ENCODE measurements around the gene GNL3L.
"Not testable (repeated sequence)": the region's sequence is repeated elsewhere in the genome, so short reads cannot be mapped to it uniquely, and the experiment has no call there.

GNL3L gene

DNA sequence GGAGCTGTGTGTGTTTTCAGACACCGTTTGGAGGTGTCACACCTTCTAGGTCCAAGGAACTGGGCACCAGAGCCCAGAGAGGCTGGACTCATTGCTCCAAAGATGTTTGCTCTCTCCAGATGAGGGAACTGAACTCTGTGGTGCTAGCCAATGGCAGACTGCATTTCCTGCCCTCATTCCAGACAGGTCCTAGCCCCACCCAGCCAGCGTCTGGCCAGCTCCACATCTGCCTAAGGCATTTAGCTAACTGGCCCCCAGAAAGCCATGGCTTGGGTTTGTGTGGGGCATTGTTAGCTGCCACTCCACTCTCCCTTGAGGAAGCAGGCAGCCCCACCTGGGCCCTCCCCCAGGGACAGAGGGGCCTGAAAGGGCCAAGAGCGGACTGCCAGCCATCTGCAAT is 45.4 kb upstream of the GNL3L start:
- H3K4me1 ChIP-seq (ENCODE audit: control insufficient read depth, low read length), result peaks cover 7% of the 10 kb centered on the region
- H3K27me3 ChIP-seq (ENCODE audit: control insufficient read depth, low read length), result no peaks in the 10 kb centered on the region
- H3K79me2 ChIP-seq (ENCODE audit: control insufficient read depth, low read length), result no peaks in the 10 kb centered on the region
- TF ChIP-seq EZH2phosphoT487 (IDR thresholded peaks at IDR 0.05; ENCODE audit: borderline replicate concordance, low read length), result no peak
- no peak for TF ChIP-seq CTCF (IDR thresholded peaks at IDR 0.05; ENCODE audit: low read depth, low read length, poor library complexity, severe bottlenecking)
- no peak overlapping the region for H3K4me2 ChIP-seq (ENCODE audit: low read length)
- no peak overlapping the region for H3K27ac ChIP-seq (ENCODE audit: low read depth, low read length)
- H3K9me2 ChIP-seq (replicated peaks; ENCODE audit: control insufficient read depth, low read length), result no peaks in the 10 kb centered on the region
- H3K36me3 ChIP-seq (ENCODE audit: control insufficient read depth, low read length), result no peaks in the 10 kb centered on the region
- no peaks in the 10 kb centered on the region for H3F3A ChIP-seq (ENCODE audit: control insufficient read depth, insufficient read depth)
- H3K4me3 ChIP-seq (ENCODE audit: low read length), result no peak overlapping the region
- no peaks in the 10 kb centered on the region for H4K20me1 ChIP-seq (ENCODE audit: control insufficient read depth, insufficient read depth, low read depth, low read length)
- no peaks in the 10 kb centered on the region for H3K9me3 ChIP-seq (ENCODE audit: control insufficient read depth, insufficient read depth, low read length)

DNA sequence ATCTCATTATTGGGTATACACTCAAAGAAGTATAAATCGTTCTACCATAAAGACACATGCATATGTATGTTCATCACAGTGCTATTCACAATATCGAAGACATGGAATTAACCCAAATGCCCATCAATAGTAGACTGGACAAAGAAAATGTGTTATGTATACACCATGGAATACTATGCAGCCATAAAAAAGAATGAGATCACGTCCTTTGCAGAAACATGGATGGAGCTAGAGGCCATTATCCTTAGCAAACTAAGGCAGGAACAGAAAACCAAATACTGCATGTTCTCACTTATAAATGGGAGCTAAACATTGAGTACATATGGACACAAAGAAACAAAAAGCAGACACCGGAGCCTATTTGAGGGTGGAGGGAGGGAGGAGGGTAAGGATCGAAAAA is 40.2 kb upstream of the GNL3L start:
- not testable (repeated sequence) for H3F3A ChIP-seq (ENCODE audit: control insufficient read depth, insufficient read depth); H4K20me1 ChIP-seq (ENCODE audit: control insufficient read depth, insufficient read depth, low read depth, low read length); H3K4me1 ChIP-seq (ENCODE audit: control insufficient read depth, low read length); H3K27ac ChIP-seq (ENCODE audit: low read depth, low read length); H3K9me3 ChIP-seq (ENCODE audit: control insufficient read depth, insufficient read depth, low read length); H3K79me2 ChIP-seq (ENCODE audit: control insufficient read depth, low read length); H3K27me3 ChIP-seq (ENCODE audit: control insufficient read depth, low read length); H3K9me2 ChIP-seq (replicated peaks; ENCODE audit: control insufficient read depth, low read length); H3K4me3 ChIP-seq (ENCODE audit: low read length); H3K36me3 ChIP-seq (ENCODE audit: control insufficient read depth, low read length); H3K4me2 ChIP-seq (ENCODE audit: low read length)

- H3F3A ChIP-seq (ENCODE audit: control insufficient read depth, insufficient read depth), result no peaks in the 10 kb centered on the region
- H3K4me2 ChIP-seq (ENCODE audit: low read length), result no peak overlapping the region
- H3K9me3 ChIP-seq (ENCODE audit: control insufficient read depth, insufficient read depth, low read length), result no peaks in the 10 kb centered on the region
- H3K4me1 ChIP-seq (ENCODE audit: control insufficient read depth, low read length), result no peaks in the 10 kb centered on the region
- no peak for TF ChIP-seq CTCF (IDR thresholded peaks at IDR 0.05; ENCODE audit: low read depth, low read length, poor library complexity, severe bottlenecking)
- no peak for TF ChIP-seq EZH2phosphoT487 (IDR thresholded peaks at IDR 0.05; ENCODE audit: borderline replicate concordance, low read length)
- no peaks in the 10 kb centered on the region for H3K9me2 ChIP-seq (replicated peaks; ENCODE audit: control insufficient read depth, low read length)
- no peak overlapping the region for H3K4me3 ChIP-seq (ENCODE audit: low read length)
- H3K27me3 ChIP-seq (ENCODE audit: control insufficient read depth, low read length), result peaks cover 10% of the 10 kb centered on the region
- H3K79me2 ChIP-seq (ENCODE audit: control insufficient read depth, low read length), result no peaks in the 10 kb centered on the region
- H3K27ac ChIP-seq (ENCODE audit: low read depth, low read length), result no peak overlapping the region
- H4K20me1 ChIP-seq (ENCODE audit: control insufficient read depth, insufficient read depth, low read depth, low read length), result no peaks in the 10 kb centered on the region
- no peaks in the 10 kb centered on the region for H3K36me3 ChIP-seq (ENCODE audit: control insufficient read depth, low read length)
These were observed 37.7 kb upstream of the GNL3L start for GRCh38 chrX:54492340-54492739.

GRCh38 chrX:54494166-54494988 is 35.6 kb upstream of the GNL3L start:
- H3K79me2 ChIP-seq (ENCODE audit: control insufficient read depth, low read length), result no peaks in the 10 kb centered on the region
- H3K36me3 ChIP-seq (ENCODE audit: control insufficient read depth, low read length), result no peaks in the 10 kb centered on the region
- TF ChIP-seq EZH2phosphoT487 (IDR thresholded peaks at IDR 0.05; ENCODE audit: borderline replicate concordance, low read length), result no peak
- no peak for TF ChIP-seq CTCF (IDR thresholded peaks at IDR 0.05; ENCODE audit: low read depth, low read length, poor library complexity, severe bottlenecking)
- no peaks in the 10 kb centered on the region for H3F3A ChIP-seq (ENCODE audit: control insufficient read depth, insufficient read depth)
- peaks cover 10% of the 10 kb centered on the region for H3K27me3 ChIP-seq (ENCODE audit: control insufficient read depth, low read length)
- H3K9me3 ChIP-seq (ENCODE audit: control insufficient read depth, insufficient read depth, low read length), result no peaks in the 10 kb centered on the region
- H4K20me1 ChIP-seq (ENCODE audit: control insufficient read depth, insufficient read depth, low read depth, low read length), result no peaks in the 10 kb centered on the region
- no peak overlapping the region for H3K27ac ChIP-seq (ENCODE audit: low read depth, low read length)
- H3K4me2 ChIP-seq (ENCODE audit: low read length), result no peak overlapping the region
- no peaks in the 10 kb centered on the region for H3K4me1 ChIP-seq (ENCODE audit: control insufficient read depth, low read length)
- H3K4me3 ChIP-seq (ENCODE audit: low read length), result no peak overlapping the region
- no peaks in the 10 kb centered on the region for H3K9me2 ChIP-seq (replicated peaks; ENCODE audit: control insufficient read depth, low read length)
